HG03139 (cell line): ENCODE results near the gene ABHD5.

Experiments used
- ATAC-seq: cut with Tn5 transposase; IDR thresholded peaks from one replicate; pipeline ENCODE4 v1.9.1; 2021; ENCODE audit not compliant: unreplicated experiment

Gene ABHD5

GRCh38 chr3:43710607-43711006 is 19.9 kb downstream of the ABHD5 start:
- ATAC-seq, result no peak

GRCh38 chr3:43718296-43718695 is 27.6 kb downstream of the ABHD5 start:
- ATAC-seq, result no peak

- ATAC-seq, result no peak
Observed at GRCh38 chr3:43723121-43723734, 32.5 kb downstream of the ABHD5 start.

- ATAC-seq, result no peak
Observed at GRCh38 chr3:43726521-43726920, 35.8 kb downstream of the ABHD5 start.

GRCh38 chr3:43727930-43728329 is 37.2 kb downstream of the ABHD5 start:
- no peak for ATAC-seq

- no peak for ATAC-seq
Observed at GRCh38 chr3:43728476-43728875, 37.7 kb downstream of the ABHD5 start.

GRCh38 chr3:43728947-43729346 is 38.2 kb downstream of the ABHD5 start:
- ATAC-seq, result no peak

GRCh38 chr3:43729707-43730414 is 39.1 kb downstream of the ABHD5 start:
- no peak for ATAC-seq

- ATAC-seq, result no peak
Observed at GRCh38 chr3:43732747-43733425, 42.1 kb downstream of the ABHD5 start.

GRCh38 chr3:43733459-43734384 is 43.0 kb downstream of the ABHD5 start:
- no peak for ATAC-seq

GRCh38 chr3:43734685-43735084 is 43.9 kb downstream of the ABHD5 start:
- ATAC-seq, result no peak

- no peak for ATAC-seq
Observed at GRCh38 chr3:43735618-43736017, 44.9 kb downstream of the ABHD5 start.

- no peak for ATAC-seq
Observed at GRCh38 chr3:43736558-43737440, 46.1 kb downstream of the ABHD5 start.

GRCh38 chr3:43738305-43738704 is 47.6 kb downstream of the ABHD5 start:
- ATAC-seq, result no peak

- ATAC-seq, result no peak
Observed at GRCh38 chr3:43742920-43743319, 52.2 kb downstream of the ABHD5 start.

- no peak for ATAC-seq
Observed at GRCh38 chr3:43747641-43748040, 56.9 kb downstream of the ABHD5 start.

- ATAC-seq, result no peak
Observed at GRCh38 chr3:43748179-43748578, 57.4 kb downstream of the ABHD5 start.

- no peak for ATAC-seq
Observed at GRCh38 chr3:43748645-43749044, 57.9 kb downstream of the ABHD5 start.

GRCh38 chr3:43752905-43753304 is 62.2 kb downstream of the ABHD5 start:
- ATAC-seq, result no peak
